Endothelial cell of umbilical vein (primary cell): ENCODE data around the gene GDNF. TPM values are rescaled to one million over a fixed set of nuclear protein-coding genes. Genes with fewer than 3 reads are reported as not detected.

Experiments
- BruUV-seq: library from RNA; stranded (reverse); fragments of 400-500 nt; replicated peaks from 2 replicates; lab custom pipeline; 2021; lab: Mats Ljungman, UMichigan
- CTCF ChIA-PET: fragments of 300-600, 350-600 bp; sonication (Branson Sonifier 250); formaldehyde crosslinking; loops from one replicate; lab custom pipeline; 2021; ENCODE audit warnings: antibody characterized with exemption, inconsistent platforms; lab: Charles Lee
- POLR2A ChIA-PET: fragments of 300-600, 350-600 bp; sonication (Branson Sonifier 250); formaldehyde crosslinking; loops from one replicate; lab custom pipeline; 2021; ENCODE audit warnings: antibody characterized with exemption, inconsistent platforms; lab: Charles Lee
- DNase-seq: peaks from one replicate; pipeline ENCODE4 v3.0.0-alpha.2; 2011; ENCODE audit warnings: low read depth, low spot score
- FAIRE-seq: peaks from 2 replicates; lab custom pipeline; 2011; peaks lifted over from hg19 to GRCh38; lab: Jason Lieb, UNC
- H2AFZ ChIP-seq: 2 replicates; pipeline ENCODE4 v1.6.0; 2012; ENCODE audit warnings: low read depth, low read length, control low read depth, inconsistent platforms
- H3K27ac ChIP-seq: 2 replicates; pipeline ENCODE4 v1.5.1; 2011; ENCODE audit warnings: low read depth, mild to moderate bottlenecking, control low read depth, low read length, moderate library complexity; ENCODE audit not compliant: insufficient read depth
- H3K27me3 ChIP-seq, 2 experiments: 2 replicates each; pipeline versions ENCODE4 v1.6.0 to v1.6.1; 2011; ENCODE audit warnings: low read length in 2 of 2, mixed read lengths in 1 of 2; ENCODE audit not compliant: control insufficient read depth in 2 of 2, insufficient read depth in 2 of 2
- H3K36me3 ChIP-seq, 2 experiments: 2 replicates in 1 of 2; 3 replicates in 1 of 2; pipeline ENCODE4 v1.5.1; 2011; ENCODE audit warnings: low read length in 2 of 2, mild to moderate bottlenecking in 1 of 2, moderate library complexity in 1 of 2; ENCODE audit not compliant: control insufficient read depth in 2 of 2, insufficient read depth in 2 of 2; ENCODE audit errors: extremely low read depth in 1 of 2
- H3K4me1 ChIP-seq: 3 replicates; pipeline ENCODE4 v1.5.1; 2011; ENCODE audit warnings: mild to moderate bottlenecking, low read length; ENCODE audit not compliant: control insufficient read depth, insufficient read depth; ENCODE audit errors: extremely low read depth
- H3K4me2 ChIP-seq: 2 replicates; pipeline ENCODE4 v1.6.1; 2011; ENCODE audit warnings: low read length, control low read depth, mixed read lengths; ENCODE audit not compliant: insufficient read depth
- H3K4me3 ChIP-seq, 3 experiments: fragments of 200-600 bp in 1 of 3; sonication (generic), shearing (Covaris generic) in 1 of 3; replicated peaks in 1 of 3; 2 replicates each; pipeline ENCODE4 v1.5.1; 2011 to 2016; ENCODE audit warnings: control low read depth in 3 of 3, low read length in 3 of 3, mild to moderate bottlenecking in 2 of 3, inconsistent platforms in 1 of 3, low read depth in 1 of 3, moderate library complexity in 1 of 3; ENCODE audit not compliant: insufficient read depth in 1 of 3
- H3K79me2 ChIP-seq: 2 replicates; pipeline ENCODE4 v1.6.0; 2012; ENCODE audit warnings: low read length, inconsistent platforms; ENCODE audit not compliant: control insufficient read depth, insufficient read depth
- H3K9ac ChIP-seq: replicated peaks from 2 replicates; pipeline ENCODE3; 2011; ENCODE audit warnings: low read length, control low read depth; ENCODE audit not compliant: insufficient read depth; ENCODE audit errors: extremely low read depth
- H3K9me1 ChIP-seq: replicated peaks from 3 replicates; pipeline ENCODE4 v1.6.0; 2011; ENCODE audit warnings: mild to moderate bottlenecking, low read length; ENCODE audit not compliant: control insufficient read depth, insufficient read depth; ENCODE audit errors: extremely low read depth
- H3K9me3 ChIP-seq: replicated peaks from 2 replicates; pipeline ENCODE4 v1.5.1; 2012; ENCODE audit warnings: low read length, inconsistent platforms; ENCODE audit not compliant: control insufficient read depth, insufficient read depth
- H4K20me1 ChIP-seq: replicated peaks from 2 replicates; pipeline ENCODE3; 2011; ENCODE audit warnings: mild to moderate bottlenecking, low read length; ENCODE audit not compliant: control insufficient read depth, insufficient read depth; ENCODE audit errors: extremely low read depth
- EZH2 ChIP-seq: IDR thresholded peaks from 2 replicates; pipeline ENCODE4 v1.6.1; 2012; ENCODE audit warnings: borderline replicate concordance, low read depth, mild to moderate bottlenecking, moderate library complexity, low read length, inconsistent platforms; ENCODE audit not compliant: severe bottlenecking
- FOS ChIP-seq: IDR thresholded peaks from 2 replicates; pipeline ENCODE4 v1.6.1; 2011; ENCODE audit warnings: mild to moderate bottlenecking, low read length, moderate library complexity, borderline replicate concordance; ENCODE audit not compliant: insufficient read depth
- GATA2 ChIP-seq: IDR thresholded peaks from 2 replicates; pipeline ENCODE4 v1.7.0; 2011; ENCODE audit warnings: low read depth, mild to moderate bottlenecking, moderate library complexity, mixed read lengths, low read length; ENCODE audit not compliant: insufficient read length, insufficient read depth
- JUN ChIP-seq: IDR thresholded peaks from 2 replicates; pipeline ENCODE4 v1.6.1; 2011; ENCODE audit warnings: borderline replicate concordance, low read depth; ENCODE audit not compliant: insufficient read length, insufficient read depth
- MYC ChIP-seq: IDR thresholded peaks from one replicate; pipeline ENCODE4 v1.6.1; 2011; ENCODE audit warnings: mild to moderate bottlenecking, low read depth, low read length
- POLR2A ChIP-seq: IDR thresholded peaks from 2 replicates; pipeline ENCODE4 v1.6.1; 2012; ENCODE audit warnings: low read depth, mild to moderate bottlenecking, control low read depth, low read length
- POLR2AphosphoS5 ChIP-seq: IDR thresholded peaks from 2 replicates; pipeline ENCODE4 v1.6.1; 2012; ENCODE audit warnings: low read depth, mild to moderate bottlenecking, control low read depth, low read length, moderate library complexity; ENCODE audit not compliant: insufficient read depth
- dilution Hi-C: fragments of 300-500 bp; cut with MboI; formaldehyde crosslinking; loops from one replicate; pipeline ENCODE4 v1.15.0; 2019; ENCODE audit warnings: low sequenced_read_pairs; ENCODE audit not compliant: extremely low pct_ligation_motif_present
- intact Hi-C: fragments of 100-400 bp; cut with micrococcal nuclease; formaldehyde crosslinking; loops from one replicate; pipeline ENCODE4 v1.10.0; 2022
- polyA plus RNA-seq, 4 experiments: library from polyadenylated mRNA; depleted of rRNA in 3 of 4; stranded (reverse) in 3 of 4; unstranded in 1 of 4; fragments of >200 nt; gene quantifications; 2 replicates each; pipeline versions ENCODE4 v1.2.1 to v1.2.3, GENCODE V29; 2011 to 2012; ENCODE audit warnings: missing spikeins in 1 of 4
- total RNA-seq: library from RNA; stranded (reverse); gene quantifications from 2 replicates; pipeline ENCODE4 v1.2.3, GENCODE V29; 2021
- TF ChIP-seq, protein P1 (sequence below), 2 donors: IDR thresholded peaks; 1 replicate in 1 of 2; 2 replicates in 1 of 2; pipeline ENCODE4 v1.5.1; 2011; ENCODE audit warnings: low read length in 2 of 2, mild to moderate bottlenecking in 2 of 2, moderate library complexity in 2 of 2, control low read depth in 1 of 2, inconsistent platforms in 1 of 2, low read depth in 1 of 2; ENCODE audit not compliant: insufficient read depth in 1 of 2; ENCODE audit errors: extremely low read depth in 1 of 2
- TF ChIP-seq, protein P2 (sequence below): IDR thresholded peaks from 2 replicates; pipeline ENCODE4 v1.6.1; 2011; ENCODE audit not compliant: insufficient read depth, insufficient read length

The GDNF gene
- total and polyA plus RNA-seq, 2 donors (not counting 3 experiments of a cell fraction or from before 2014, with no cell fraction given), result not detected

DNA sequence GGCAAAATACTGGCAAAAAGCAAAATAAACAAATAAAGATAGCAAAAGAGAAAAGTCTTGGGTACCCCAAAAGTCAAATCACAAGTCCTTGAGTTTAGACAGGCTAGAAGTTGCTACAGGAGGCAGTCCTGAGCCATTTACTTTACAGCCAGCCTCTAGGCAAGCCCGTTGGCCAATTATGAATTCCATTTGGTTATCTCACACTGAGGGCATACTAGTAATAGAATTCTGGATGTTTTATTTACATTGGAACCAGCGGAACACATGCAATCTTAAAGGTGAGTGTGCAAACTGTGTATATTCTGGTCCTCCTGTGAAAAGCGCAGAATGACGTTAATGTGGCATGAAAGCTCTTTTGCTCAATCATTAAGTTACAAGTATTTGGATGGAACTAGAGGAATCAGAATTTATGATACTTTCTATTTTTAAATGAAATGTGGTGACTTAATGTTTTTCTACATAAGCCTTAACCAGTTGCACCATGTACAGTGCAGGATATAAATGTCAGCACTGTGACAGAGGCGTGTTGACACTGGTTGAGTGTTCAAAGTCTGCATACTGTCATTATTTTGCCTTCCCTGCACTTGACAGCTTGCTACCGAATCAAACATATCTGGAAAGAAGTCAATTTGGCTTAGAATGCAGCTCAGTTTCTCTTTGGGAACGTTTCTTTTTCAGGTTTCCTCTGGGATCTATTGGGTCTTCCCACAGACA lies 7.9 kb downstream of the GDNF start:
- dilution Hi-C loops, result no loop called here
- no TSS peak for BruUV-seq
- TF ChIP-seq GATA2, result no peak
- no peak for TF ChIP-seq POLR2AphosphoS5
- TF ChIP-seq, protein P1, sequence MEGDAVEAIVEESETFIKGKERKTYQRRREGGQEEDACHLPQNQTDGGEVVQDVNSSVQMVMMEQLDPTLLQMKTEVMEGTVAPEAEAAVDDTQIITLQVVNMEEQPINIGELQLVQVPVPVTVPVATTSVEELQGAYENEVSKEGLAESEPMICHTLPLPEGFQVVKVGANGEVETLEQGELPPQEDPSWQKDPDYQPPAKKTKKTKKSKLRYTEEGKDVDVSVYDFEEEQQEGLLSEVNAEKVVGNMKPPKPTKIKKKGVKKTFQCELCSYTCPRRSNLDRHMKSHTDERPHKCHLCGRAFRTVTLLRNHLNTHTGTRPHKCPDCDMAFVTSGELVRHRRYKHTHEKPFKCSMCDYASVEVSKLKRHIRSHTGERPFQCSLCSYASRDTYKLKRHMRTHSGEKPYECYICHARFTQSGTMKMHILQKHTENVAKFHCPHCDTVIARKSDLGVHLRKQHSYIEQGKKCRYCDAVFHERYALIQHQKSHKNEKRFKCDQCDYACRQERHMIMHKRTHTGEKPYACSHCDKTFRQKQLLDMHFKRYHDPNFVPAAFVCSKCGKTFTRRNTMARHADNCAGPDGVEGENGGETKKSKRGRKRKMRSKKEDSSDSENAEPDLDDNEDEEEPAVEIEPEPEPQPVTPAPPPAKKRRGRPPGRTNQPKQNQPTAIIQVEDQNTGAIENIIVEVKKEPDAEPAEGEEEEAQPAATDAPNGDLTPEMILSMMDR (IDR thresholded peaks at IDR 0.05; ENCODE audit: extremely low read depth in 1 of 2, insufficient read depth in 1 of 2, low read depth in 1 of 2, low read length in 2 of 2), result no peak
- TF ChIP-seq FOS, result no peak
- no peak for TF ChIP-seq POLR2A
- TF ChIP-seq, protein P2, sequence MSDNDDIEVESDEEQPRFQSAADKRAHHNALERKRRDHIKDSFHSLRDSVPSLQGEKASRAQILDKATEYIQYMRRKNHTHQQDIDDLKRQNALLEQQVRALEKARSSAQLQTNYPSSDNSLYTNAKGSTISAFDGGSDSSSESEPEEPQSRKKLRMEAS, result no peak
- TF ChIP-seq MYC, result no peak
- no peak for TF ChIP-seq EZH2
- no peak for TF ChIP-seq JUN
- Histone ChIP-seq H3K9ac (no peak overlapping the region), H3K27me3 (peaks cover 63 to 71% of the 10 kb centered on the region in 2 experiments), H3K9me3 (no peaks in the 10 kb centered on the region), H2AFZ (no peak overlapping the region), H4K20me1 (no peaks in the 10 kb centered on the region), H3K4me3 (no peak overlapping the region), H3K4me2 (no peak overlapping the region), H3K79me2 (no peaks in the 10 kb centered on the region), H3K9me1 (no peaks in the 10 kb centered on the region), H3K27ac (no peak overlapping the region), H3K4me1 (peaks cover 8% of the 10 kb centered on the region), H3K36me3 (no peaks in the 10 kb centered on the region)
- no peak for FAIRE-seq
- CTCF ChIA-PET, result interaction anchor here (1.3 to 2.0 kb wide), 2 partner anchors 9 to 12 kb away, joined by 3 to 5 read pairs; no protein-coding TSS in a partner anchor
- no peak for DNase-seq
- POLR2A ChIA-PET, result no interaction called here
- intact Hi-C loops, result no loop called here
